ENCODE results near the gene NRG2.

DNA sequence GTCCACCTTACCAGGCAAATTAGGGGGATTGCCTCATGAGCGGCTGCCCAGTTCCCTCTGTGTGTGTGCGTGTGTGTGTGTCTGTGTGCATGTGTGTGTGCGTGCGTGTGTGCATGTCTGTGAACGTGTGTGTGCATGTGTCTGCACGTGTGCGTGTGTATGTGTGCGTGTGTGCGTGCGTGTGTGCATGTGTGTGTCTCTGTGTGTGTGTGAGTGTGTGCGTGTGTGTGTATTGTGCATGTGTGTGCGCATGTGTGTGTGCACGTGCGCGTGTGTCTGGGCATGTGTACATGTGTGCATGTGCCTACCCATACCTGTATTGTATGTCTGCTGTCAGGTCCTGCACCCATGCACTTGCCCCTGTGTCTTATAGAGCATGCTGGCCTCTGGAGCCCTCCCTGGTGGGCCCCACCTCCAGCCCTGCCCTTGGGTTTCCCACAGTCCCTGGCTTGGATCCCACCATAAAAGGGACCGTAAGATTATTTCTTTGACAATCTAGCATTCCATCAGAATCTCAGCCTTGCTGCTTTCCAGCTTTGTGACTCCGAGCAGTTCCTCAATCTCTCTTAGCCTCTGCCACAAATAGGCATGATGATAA is 238.2 kb downstream of the NRG2 start:
- TF ChIP-seq TAF1 (IDR thresholded peaks at IDR 0.05; ENCODE audit: borderline replicate concordance, low read depth, low read length) (no peak), POLR2A (IDR thresholded peaks at IDR 0.05; ENCODE audit: low read depth, low read length) (no peak), POLR2AphosphoS5 (IDR thresholded peaks at IDR 0.05; ENCODE audit: low read depth, low read length) (no peak)
